K562 (cell line): Measurements from ENCODE around the gene MPPED2. TPM values are rescaled to one million over a fixed set of nuclear protein-coding genes. Genes with fewer than 3 reads are reported as not detected.

Experiments
- E2F3 ChIP-seq: fragments of 250-450 bp; sonication (Bioruptor Pico); IDR thresholded peaks from 2 replicates; pipeline ENCODE4 v1.4.0; 2020; ENCODE audit warnings: mild to moderate bottlenecking
- EP300 ChIP-seq: IDR thresholded peaks from 2 replicates; pipeline ENCODE4 v1.6.1; 2012; ENCODE audit warnings: low read length, improper control_type of control experiment
- HEY1 ChIP-seq: fragments of 250-450 bp; sonication (Bioruptor Pico); IDR thresholded peaks from 2 replicates; pipeline ENCODE4 v1.5.0; 2020; ENCODE audit warnings: mild to moderate bottlenecking, moderate library complexity, borderline replicate concordance
- NFIX ChIP-seq: fragments of 250-450 bp; sonication (Bioruptor Pico); IDR thresholded peaks from 2 replicates; pipeline ENCODE4 v1.4.0; 2020; ENCODE audit warnings: low read depth, mild to moderate bottlenecking, moderate library complexity
- PRMT5 ChIP-seq: sonication (generic); formaldehyde crosslinking; IDR thresholded peaks from 2 replicates; pipeline ENCODE4 v1.5.0; 2020; ENCODE audit warnings: missing genetic modification reagents
- STAG1 ChIP-seq: sonication (generic); formaldehyde crosslinking; IDR thresholded peaks from 2 replicates; pipeline ENCODE4 v1.5.0; 2020; ENCODE audit warnings: missing genetic modification reagents, borderline replicate concordance
- TAF15 ChIP-seq: fragments of 200-400 bp; formaldehyde crosslinking; IDR thresholded peaks from 2 replicates; pipeline ENCODE4 v1.6.1; 2017; ENCODE audit warnings: mild to moderate bottlenecking, low read depth, low read length, moderate library complexity
- ZNF347 ChIP-seq: fragments of 450-650 bp; formaldehyde crosslinking; IDR thresholded peaks from 2 replicates; pipeline ENCODE4 v1.4.0; 2020; ENCODE audit warnings: low read depth, mild to moderate bottlenecking, moderate library complexity
- ZNF407 ChIP-seq: fragments of 450-650 bp; IDR thresholded peaks from 2 replicates; pipeline ENCODE4 v1.6.1; 2016; ENCODE audit warnings: low read depth
- polyA plus RNA-seq, 8 experiments: library from polyadenylated mRNA; depleted of rRNA in 4 of 8; stranded (reverse) in 5 of 8; unstranded in 3 of 8; fragments of >200 nt; fragmentation: Nextera tagmentation in 2 of 8; fragmentation: Illumina TruSeq in 1 of 8; extraction: Ambion mirVana in 2 of 8; extraction: Trizol in 1 of 8; gene quantifications; 2 replicates each; pipeline versions ENCODE4 v1.2.1 to v1.2.3, GENCODE V29; 2011 to 2014; ENCODE audit warnings: inconsistent platforms in 1 of 8, missing spikeins in 1 of 8
- total RNA-seq, 7 experiments: library from RNA; depleted of rRNA in 6 of 7; stranded (reverse); fragments of >200 nt in 6 of 7; fragmentation: Illumina TruSeq in 2 of 7; extraction: Trizol in 2 of 7; gene quantifications; 2 replicates each; pipeline versions ENCODE4 v1.2.1 to v1.2.3, GENCODE V29; 2011 to 2021; ENCODE audit warnings: low replicate concordance in 1 of 7

Gene MPPED2
- total and polyA plus RNA-seq, 9 of the 15 experiments (the other 6 are each of a cell fraction or from before 2014, with no cell fraction given) = not detected

GRCh38 chr11:30594646-30595411 lies 8.7 kb upstream of the MPPED2 start (continued):
- TF ChIP-seq ZNF407 = no peak
- no peak for TF ChIP-seq STAG1 (CRISPR knock-in tag)
- TF ChIP-seq PRMT5 = no peak
- TF ChIP-seq NFIX (CRISPR knock-in tag) = no peak
- TF ChIP-seq EP300 = no peak
- no peak for TF ChIP-seq E2F3 (CRISPR knock-in tag)
- TF ChIP-seq ZNF347 (CRISPR knock-in tag) = no peak
- TF ChIP-seq HEY1 (CRISPR knock-in tag) = no peak
- no peak for TF ChIP-seq TAF15
